ENCODE measurements around the gene TOGARAM1. TPM values are rescaled to one million over a fixed set of nuclear protein-coding genes. Genes with fewer than 3 reads are reported as not detected.
"Not testable (repeated sequence)": the region's sequence is repeated elsewhere in the genome, so short reads cannot be mapped to it uniquely, and the experiment has no call there.

TOGARAM1 gene
- polyA plus RNA-seq, 1 of the 3 experiments (the other 2 are of a cell fraction) = 2.1 TPM

DNA sequence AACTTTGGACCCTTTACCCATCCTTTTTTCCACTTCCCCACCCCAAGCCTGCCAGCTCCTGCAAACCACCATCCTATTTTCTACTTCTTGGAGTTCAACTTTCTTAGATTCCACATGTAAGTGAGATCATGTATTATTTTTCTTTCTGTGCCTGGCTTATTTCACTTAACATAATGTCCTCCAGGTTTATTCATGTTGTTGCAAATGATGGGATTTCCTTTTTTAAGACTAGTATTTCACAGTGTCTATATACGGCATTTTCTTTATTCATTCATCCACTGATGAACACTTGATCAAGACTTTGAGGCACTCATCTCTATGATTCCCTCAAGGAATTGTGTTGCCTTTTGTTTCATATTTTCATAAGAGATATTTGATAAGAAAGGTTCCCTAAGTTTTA lies 116.3 kb downstream of the TOGARAM1 start:
- Histone ChIP-seq H3K9me3 (no peaks in the 10 kb centered on the region), H3K36me3 (replicated peaks in 1 of 2; ENCODE audit: control insufficient read depth in 1 of 2, insufficient read depth in 2 of 2, low read length in 1 of 2) (no peaks in the 10 kb centered on the region), H2AFZ (ENCODE audit: low read depth) (no peak overlapping the region), H3K4me3 (ENCODE audit: low read depth in 2 of 2, low read length in 1 of 2) (no peak overlapping the region), H3K9me2 (no peaks in the 10 kb centered on the region), H3K27ac (ENCODE audit: low read depth in 2 of 2, low read length in 1 of 2) (no peak overlapping the region), H3K4me2 (no peak overlapping the region), H4K20me1 (ENCODE audit: insufficient read depth) (no peaks in the 10 kb centered on the region), H3K9ac (no peak overlapping the region), H3K27me3 (ENCODE audit: insufficient read depth) (no peaks in the 10 kb centered on the region), H3F3A (replicated peaks; ENCODE audit: insufficient read depth) (no peaks in the 10 kb centered on the region), H3K79me2 (ENCODE audit: insufficient read depth) (no peaks in the 10 kb centered on the region), H3K4me1 (ENCODE audit: control insufficient read depth in 1 of 2, insufficient read depth in 2 of 2, low read depth in 1 of 2, low read length in 1 of 2) (no peaks in the 10 kb centered on the region)
- 100% methylated on average over 1 of the region's 1 CpG for WGBS (ENCODE audit: low lambda C conversion rate)
- no peak for TF ChIP-seq RCOR1 (IDR thresholded peaks at IDR 0.05; ENCODE audit: low read length)
- ChIA-PET CTCF (interaction anchor here (1.5 kb wide), 1 partner anchor 57 kb away, joined by 3 read pairs; no protein-coding TSS in a partner anchor), POLR2A (no interaction called here)
- no peak for DNase-seq

DNA sequence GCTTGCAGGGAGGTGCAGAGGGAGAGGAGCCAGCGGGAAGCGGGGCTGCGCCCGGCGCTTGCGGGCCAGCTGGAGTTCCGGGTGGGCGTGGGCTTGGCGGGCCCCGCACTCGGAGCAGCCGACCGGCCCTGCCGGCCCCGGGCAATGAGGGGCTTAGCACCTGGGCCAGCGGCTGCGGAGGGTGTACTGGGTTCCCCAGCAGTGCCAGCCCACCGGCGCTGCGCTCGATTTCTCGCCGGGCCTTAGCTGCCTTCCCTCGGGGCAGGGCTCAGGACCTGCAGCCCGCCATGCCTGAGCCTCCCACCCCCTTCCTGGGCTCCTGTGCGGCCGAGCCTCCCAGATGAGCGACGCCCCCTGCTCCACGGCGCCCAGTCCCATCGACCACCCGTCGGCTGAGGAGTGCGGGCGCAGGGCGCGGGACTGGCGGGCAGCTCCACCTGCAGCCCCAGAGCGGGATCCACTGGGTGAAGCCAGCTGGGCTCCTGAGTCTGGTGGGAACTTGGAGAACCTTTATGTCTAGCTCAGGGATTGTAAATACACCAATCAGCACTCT lies 118.5 kb downstream of the TOGARAM1 start:
- DNase-seq; H3K27me3 ChIP-seq (ENCODE audit: insufficient read depth); H2AFZ ChIP-seq (ENCODE audit: low read depth); H3K27ac ChIP-seq (ENCODE audit: low read depth in 2 of 2, low read length in 1 of 2); H3K9me2 ChIP-seq; H3K9ac ChIP-seq; POLR2A ChIA-PET; H3K4me1 ChIP-seq (ENCODE audit: control insufficient read depth in 1 of 2, insufficient read depth in 2 of 2, low read depth in 1 of 2, low read length in 1 of 2); H4K20me1 ChIP-seq (ENCODE audit: insufficient read depth); CTCF ChIA-PET; H3K4me3 ChIP-seq (ENCODE audit: low read depth in 2 of 2, low read length in 1 of 2); H3F3A ChIP-seq (replicated peaks; ENCODE audit: insufficient read depth); H3K4me2 ChIP-seq; H3K9me3 ChIP-seq; H3K36me3 ChIP-seq (replicated peaks in 1 of 2; ENCODE audit: control insufficient read depth in 1 of 2, insufficient read depth in 2 of 2, low read length in 1 of 2): not testable (repeated sequence)
- 92% methylated on average over 2 of the region's 40 CpGs for WGBS (ENCODE audit: low lambda C conversion rate)
- peaks cover 14% of the 10 kb centered on the region for H3K79me2 ChIP-seq (ENCODE audit: insufficient read depth)

DNA sequence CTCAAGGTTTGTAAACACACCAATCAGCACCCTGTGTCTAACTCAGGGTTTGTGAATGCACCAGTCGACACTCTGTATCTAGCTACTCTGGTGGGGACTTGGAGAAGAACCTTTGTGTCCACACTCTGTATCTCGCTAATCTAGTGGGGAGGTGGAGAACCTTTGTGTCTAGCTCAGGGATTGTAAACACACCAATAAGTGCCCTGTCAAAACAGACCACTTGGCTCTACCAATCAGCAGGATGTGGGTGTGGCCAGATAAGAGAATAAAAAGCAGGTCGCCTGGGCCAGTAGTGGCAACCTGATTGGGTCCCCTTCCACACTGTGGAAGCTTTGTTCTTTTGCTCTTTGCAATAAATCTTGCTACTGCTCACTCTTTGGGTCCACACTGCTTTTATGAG lies 119.1 kb downstream of the TOGARAM1 start:
- H3K36me3 ChIP-seq (replicated peaks in 1 of 2; ENCODE audit: control insufficient read depth in 1 of 2, insufficient read depth in 2 of 2, low read length in 1 of 2); H3K9me2 ChIP-seq; H3K4me3 ChIP-seq (ENCODE audit: low read depth in 2 of 2, low read length in 1 of 2); H3K27me3 ChIP-seq (ENCODE audit: insufficient read depth); POLR2A ChIA-PET; H3K4me2 ChIP-seq; DNase-seq; H2AFZ ChIP-seq (ENCODE audit: low read depth); H3K4me1 ChIP-seq (ENCODE audit: control insufficient read depth in 1 of 2, insufficient read depth in 2 of 2, low read depth in 1 of 2, low read length in 1 of 2); H3K9me3 ChIP-seq; H3F3A ChIP-seq (replicated peaks; ENCODE audit: insufficient read depth); CTCF ChIA-PET; H3K9ac ChIP-seq; H3K27ac ChIP-seq (ENCODE audit: low read depth in 2 of 2, low read length in 1 of 2): not testable (repeated sequence)
- peaks cover 14% of the 10 kb centered on the region for H4K20me1 ChIP-seq (ENCODE audit: insufficient read depth)
- H3K79me2 ChIP-seq (ENCODE audit: insufficient read depth) = peaks cover 20% of the 10 kb centered on the region
- WGBS (ENCODE audit: low lambda C conversion rate) = 92% methylated on average over 2 of the region's 3 CpGs

GRCh38 chr14:45082420-45082819 lies 120.4 kb downstream of the TOGARAM1 start:
- Histone ChIP-seq H3K4me3 (ENCODE audit: low read depth in 2 of 2, low read length in 1 of 2) (no peak overlapping the region), H3K9me2 (no peaks in the 10 kb centered on the region), H3K4me1 (ENCODE audit: control insufficient read depth in 1 of 2, insufficient read depth in 2 of 2, low read depth in 1 of 2, low read length in 1 of 2) (no peaks in the 10 kb centered on the region; a peak in 2 of 4 replicates), H3K9ac (no peak overlapping the region), H3K27me3 (ENCODE audit: insufficient read depth) (no peaks in the 10 kb centered on the region), H3K36me3 (replicated peaks in 1 of 2; ENCODE audit: control insufficient read depth in 1 of 2, insufficient read depth in 2 of 2, low read length in 1 of 2) (no peaks in the 10 kb centered on the region), H2AFZ (ENCODE audit: low read depth) (no peak overlapping the region), H3K27ac (ENCODE audit: low read depth in 2 of 2, low read length in 1 of 2) (no peak overlapping the region), H3F3A (replicated peaks; ENCODE audit: insufficient read depth) (no peaks in the 10 kb centered on the region), H3K9me3 (no peaks in the 10 kb centered on the region), H4K20me1 (ENCODE audit: insufficient read depth) (peaks cover 20% of the 10 kb centered on the region), H3K79me2 (ENCODE audit: insufficient read depth) (peaks cover 33% of the 10 kb centered on the region), H3K4me2 (no peak overlapping the region)
- 55% methylated on average over 2 of the region's 2 CpGs for WGBS (ENCODE audit: low lambda C conversion rate)
- POLR2A ChIA-PET = no interaction called here
- CTCF ChIA-PET = no interaction called here
- no peak for DNase-seq
- TF ChIP-seq RCOR1 (IDR thresholded peaks at IDR 0.05; ENCODE audit: low read length) = no peak
- TF ChIP-seq NFIC (IDR thresholded peaks at IDR 0.05; ENCODE audit: borderline replicate concordance) = no peak
- TF ChIP-seq, protein P1, sequence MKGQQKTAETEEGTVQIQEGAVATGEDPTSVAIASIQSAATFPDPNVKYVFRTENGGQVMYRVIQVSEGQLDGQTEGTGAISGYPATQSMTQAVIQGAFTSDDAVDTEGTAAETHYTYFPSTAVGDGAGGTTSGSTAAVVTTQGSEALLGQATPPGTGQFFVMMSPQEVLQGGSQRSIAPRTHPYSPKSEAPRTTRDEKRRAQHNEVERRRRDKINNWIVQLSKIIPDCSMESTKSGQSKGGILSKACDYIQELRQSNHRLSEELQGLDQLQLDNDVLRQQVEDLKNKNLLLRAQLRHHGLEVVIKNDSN (IDR thresholded peaks at IDR 0.05; ENCODE audit: borderline replicate concordance, low read depth) = no peak
- TF ChIP-seq, protein P2, sequence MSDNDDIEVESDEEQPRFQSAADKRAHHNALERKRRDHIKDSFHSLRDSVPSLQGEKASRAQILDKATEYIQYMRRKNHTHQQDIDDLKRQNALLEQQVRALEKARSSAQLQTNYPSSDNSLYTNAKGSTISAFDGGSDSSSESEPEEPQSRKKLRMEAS (IDR thresholded peaks at IDR 0.05; ENCODE audit: low read depth) = no peak
- TF ChIP-seq REST (IDR thresholded peaks at IDR 0.05; ENCODE audit: low read depth, low read length) = no peak
- TF ChIP-seq YY1 (IDR thresholded peaks at IDR 0.05; ENCODE audit: low read depth) = no peak
- TF ChIP-seq RAD21 (IDR thresholded peaks at IDR 0.05; ENCODE audit: low read length) = no peak
- no peak for TF ChIP-seq EP300 (IDR thresholded peaks at IDR 0.05; ENCODE audit: borderline replicate concordance in 1 of 2, low read depth in 1 of 2, low read length in 1 of 2)
- no peak for TF ChIP-seq IRF3 (IDR thresholded peaks at IDR 0.05; ENCODE audit: low read depth, low read length)
- TF ChIP-seq FOXJ3 (CRISPR knock-in tag; IDR thresholded peaks at IDR 0.05) = no peak
